H9 (cell line): Measurements from ENCODE around the gene SETD5. TPM values are rescaled to one million over a fixed set of nuclear protein-coding genes. Genes with fewer than 3 reads are reported as not detected.

Source experiments
- DNase-seq: peaks from one replicate; pipeline ENCODE4 v3.0.0-alpha.2; 2017
- H2AFZ ChIP-seq: one replicate; pipeline ENCODE4 v1.6.1; 2013; ENCODE audit warnings: mild to moderate bottlenecking, low read length, control low read depth, moderate library complexity
- H2AK5ac ChIP-seq: 2 replicates; pipeline ENCODE4 v1.6.1; 2013; ENCODE audit warnings: low read length, control low read depth, mixed read lengths; ENCODE audit not compliant: insufficient read length
- H2BK120ac ChIP-seq: one replicate; pipeline ENCODE4 v1.6.1; 2013; ENCODE audit warnings: low read depth, mild to moderate bottlenecking, low read length, control low read depth, inconsistent platforms; ENCODE audit not compliant: poor library complexity, severe bottlenecking
- H2BK12ac ChIP-seq: 2 replicates; pipeline ENCODE4 v1.6.1; 2013; ENCODE audit warnings: low read length, control low read depth, mixed read lengths, low read depth; ENCODE audit not compliant: insufficient read length
- H2BK15ac ChIP-seq: 2 replicates; pipeline ENCODE4 v1.6.1; 2013; ENCODE audit warnings: low read depth, low read length, control low read depth
- H2BK20ac ChIP-seq: one replicate; pipeline ENCODE4 v1.6.1; 2013; ENCODE audit warnings: low read depth, mild to moderate bottlenecking, low read length, control low read depth, inconsistent platforms; ENCODE audit not compliant: poor library complexity, severe bottlenecking
- H2BK5ac ChIP-seq: 2 replicates; pipeline ENCODE4 v1.6.1; 2013; ENCODE audit warnings: low read length, control low read depth, mixed read lengths; ENCODE audit not compliant: insufficient read length
- H3K14ac ChIP-seq: 2 replicates; pipeline ENCODE4 v1.6.1; 2013; ENCODE audit warnings: low read length, control low read depth; ENCODE audit not compliant: insufficient read depth
- H3K18ac ChIP-seq: 2 replicates; pipeline ENCODE4 v1.6.1; 2013; ENCODE audit warnings: low read depth, mild to moderate bottlenecking, mixed read lengths, low read length, control low read depth; ENCODE audit not compliant: insufficient read length
- H3K23ac ChIP-seq: 2 replicates; pipeline ENCODE4 v1.6.1; 2013; ENCODE audit warnings: low read length, control low read depth, mixed read lengths, low read depth; ENCODE audit not compliant: insufficient read length
- H3K23me2 ChIP-seq: 2 replicates; pipeline ENCODE4 v1.6.1; 2013; ENCODE audit warnings: low read depth, mild to moderate bottlenecking, mixed read lengths, low read length, control low read depth; ENCODE audit not compliant: insufficient read length, poor library complexity, severe bottlenecking
- H3K27ac ChIP-seq: 2 replicates; pipeline ENCODE4 v1.5.1; 2013; ENCODE audit warnings: low read length, control low read depth, mixed read lengths, low read depth; ENCODE audit not compliant: insufficient read length
- H3K27me3 ChIP-seq: 2 replicates; pipeline ENCODE4 v1.6.1; 2013; ENCODE audit warnings: low read length, control low read depth, inconsistent platforms; ENCODE audit not compliant: insufficient read depth
- H3K4ac ChIP-seq: 2 replicates; pipeline ENCODE4 v1.6.1; 2013; ENCODE audit warnings: low read depth, mild to moderate bottlenecking, control low read depth, inconsistent platforms, low read length, moderate library complexity
- H3K4me1 ChIP-seq: 2 replicates; pipeline ENCODE4 v1.6.1; 2013; ENCODE audit warnings: low read length, control low read depth, inconsistent platforms; ENCODE audit not compliant: insufficient read depth
- H3K4me2 ChIP-seq: 2 replicates; pipeline ENCODE4 v1.6.1; 2013; ENCODE audit warnings: low read length, control low read depth, mixed read lengths; ENCODE audit not compliant: insufficient read length, insufficient read depth
- H3K56ac ChIP-seq: 2 replicates; pipeline ENCODE4 v1.6.1; 2013; ENCODE audit warnings: low read depth, mild to moderate bottlenecking, mixed read lengths, low read length, control low read depth; ENCODE audit not compliant: insufficient read length
- H3K79me1 ChIP-seq: 2 replicates; pipeline ENCODE4 v1.6.1; 2013; ENCODE audit warnings: low read depth, mild to moderate bottlenecking, moderate library complexity, low read length, control low read depth, inconsistent platforms; ENCODE audit not compliant: insufficient read depth, poor library complexity, severe bottlenecking
- H3K79me2 ChIP-seq: 2 replicates; pipeline ENCODE4 v1.6.1; 2013; ENCODE audit warnings: low read length, control low read depth, inconsistent platforms; ENCODE audit not compliant: insufficient read depth
- H3K9ac ChIP-seq: 2 replicates; pipeline ENCODE4 v1.6.1; 2013; ENCODE audit warnings: low read length, control low read depth, mixed read lengths; ENCODE audit not compliant: insufficient read length; ENCODE audit errors: extremely low read depth
- H3K9me3 ChIP-seq: one replicate; pipeline ENCODE4 v1.6.1; 2013; ENCODE audit warnings: low read depth, low read length, inconsistent platforms; ENCODE audit not compliant: control insufficient read depth
- H3T11ph ChIP-seq: one replicate; pipeline ENCODE4 v1.6.1; 2013; ENCODE audit warnings: mild to moderate bottlenecking, low read length, control low read depth, inconsistent platforms
- H4K20me1 ChIP-seq: one replicate; pipeline ENCODE4 v1.6.1; 2013; ENCODE audit not compliant: control insufficient read depth, insufficient read length, insufficient read depth
- H4K5ac ChIP-seq: 2 replicates; pipeline ENCODE4 v1.6.1; 2013; ENCODE audit warnings: low read depth, mild to moderate bottlenecking, mixed read lengths, low read length, control low read depth; ENCODE audit not compliant: insufficient read length
- H4K8ac ChIP-seq: replicated peaks from 2 replicates; pipeline ENCODE4 v1.6.1; 2013; ENCODE audit warnings: low read length, control low read depth, mixed read lengths, low read depth; ENCODE audit not compliant: insufficient read length
- H4K91ac ChIP-seq: 2 replicates; pipeline ENCODE4 v1.6.1; 2013; ENCODE audit warnings: low read depth, mild to moderate bottlenecking, moderate library complexity, mixed read lengths, low read length, control low read depth; ENCODE audit not compliant: insufficient read length
- H3K27ac Mint-ChIP-seq, 3 experiments: 2 replicates in 2 of 3; 3 replicates in 1 of 3; pipeline ENCODE4 v1.8.0; 2020 to 2021; ENCODE audit warnings: mixed read lengths in 3 of 3, mild to moderate bottlenecking in 1 of 3, moderate library complexity in 1 of 3
- H3K27me3 Mint-ChIP-seq: 2 replicates; pipeline ENCODE4 v1.8.0; 2021; ENCODE audit warnings: low read depth, mild to moderate bottlenecking, moderate library complexity, mixed read lengths
- H3K36me3 Mint-ChIP-seq, 3 experiments: 2 replicates in 2 of 3; 3 replicates in 1 of 3; pipeline ENCODE4 v1.8.0; 2020 to 2021; ENCODE audit warnings: low read depth in 3 of 3, mixed read lengths in 3 of 3; ENCODE audit not compliant: insufficient read depth in 1 of 3
- H3K4me1 Mint-ChIP-seq, 2 experiments: 2 replicates each; pipeline ENCODE4 v1.8.0; 2020; ENCODE audit warnings: mixed read lengths in 2 of 2
- H3K4me3 Mint-ChIP-seq, 2 experiments: 2 replicates in 1 of 2; 3 replicates in 1 of 2; pipeline ENCODE4 v1.8.0; 2020 to 2021; ENCODE audit warnings: mild to moderate bottlenecking in 2 of 2, mixed read lengths in 2 of 2, moderate library complexity in 1 of 2
- H3K9me3 Mint-ChIP-seq, 2 experiments: 2 replicates in 1 of 2; 3 replicates in 1 of 2; pipeline ENCODE4 v1.8.0; 2020; ENCODE audit warnings: mild to moderate bottlenecking in 2 of 2, mixed read lengths in 2 of 2, moderate library complexity in 1 of 2
- CTCF ChIP-seq: fragments of 200-600 bp; sonication (generic); conservative IDR thresholded peaks from 3 replicates; pipeline ENCODE4 v1.8.0; 2021; ENCODE audit warnings: antibody characterized with exemption, mild to moderate bottlenecking
- WGBS: extraction: QIAGEN DNeasy Blood & Tissue Kit; methylation state at CpG from one replicate; pipeline ENCODE4 v1.1.7; 2013; ENCODE audit warnings: missing lambda C conversion rate, low lambda C conversion rate, mixed read lengths; ENCODE audit not compliant: insufficient read length; ENCODE audit errors: extremely low coverage; 5-methylcytosine and 5-hydroxymethylcytosine counted together
- total RNA-seq: library from RNA; stranded (reverse); gene quantifications from 2 replicates; pipeline ENCODE4 v1.2.1, GENCODE V29; 2021

Gene SETD5
- total RNA-seq, 1 experiment from 2014 or later, result 207 TPM

DNA sequence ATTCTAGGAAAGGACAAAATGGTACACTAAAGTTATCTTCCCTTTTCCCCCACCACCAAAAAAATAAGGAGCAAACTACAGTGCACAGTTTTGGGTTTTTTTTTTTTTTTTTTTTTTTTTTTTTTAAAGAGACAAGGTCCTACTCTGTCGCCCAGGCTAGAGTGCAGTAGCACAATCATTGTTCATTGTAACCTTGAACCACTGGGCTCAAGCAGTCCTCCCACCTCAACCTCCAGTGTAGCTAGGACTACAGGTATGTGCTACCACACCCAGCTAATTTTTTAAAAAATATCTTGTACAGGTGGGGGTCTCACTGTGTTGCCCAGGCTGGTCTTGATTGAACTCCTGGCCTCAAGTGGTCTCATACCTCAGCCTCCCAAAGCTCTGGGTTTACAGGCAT is 14.9 kb downstream of the SETD5 start:
- Histone ChIP-seq H3K23ac (no peak overlapping the region), H3K79me2 (peaks cover 70% of the 10 kb centered on the region), H3K9ac (no peak overlapping the region), H2BK5ac (no peak overlapping the region), H3K79me1 (no peaks in the 10 kb centered on the region), H3K4me2 (no peak overlapping the region), H4K5ac (no peak overlapping the region), H3K18ac (no peak overlapping the region), H3K23me2 (no peaks in the 10 kb centered on the region), H3K4me1 (no peaks in the 10 kb centered on the region; the same call in 1 of the 2 replicates), H4K20me1 (peaks cover 3% of the 10 kb centered on the region), H3K9me3 (no peaks in the 10 kb centered on the region), H2AFZ (no peak overlapping the region), H4K91ac (no peak overlapping the region), H3T11ph (no peak overlapping the region), H2BK120ac (no peak overlapping the region), H3K27ac (no peak overlapping the region), H2BK15ac (no peak overlapping the region), H3K4ac (no peak overlapping the region), H4K8ac (no peak overlapping the region), H2AK5ac (no peak overlapping the region), H3K14ac (no peak overlapping the region), H3K56ac (no peak overlapping the region), H2BK20ac (no peak overlapping the region), H3K27me3 (no peaks in the 10 kb centered on the region), H2BK12ac (no peak overlapping the region)
- no peak for TF ChIP-seq CTCF
- DNase-seq, result no peak
- no peak overlapping the region; a peak in 2 of 7 replicates for H3K27ac Mint-ChIP-seq
- H3K9me3 Mint-ChIP-seq, result peaks cover 0 to 6% of the 10 kb centered on the region in 2 experiments; a peak in 3 of 5 replicates
- H3K4me3 Mint-ChIP-seq, result no peak overlapping the region
- H3K36me3 Mint-ChIP-seq, result peaks cover 7 to 31% (median 12%) of the 10 kb centered on the region in 3 experiments
- WGBS, result no CpG with 5 or more reads among the region's 1 CpG
- H3K27me3 Mint-ChIP-seq, result no peaks in the 10 kb centered on the region
- H3K4me1 Mint-ChIP-seq, result peaks cover 16 to 24% of the 10 kb centered on the region in 2 experiments
